ENCODE results near the gene CAPN5.

GRCh38 chr11:77082838-77083565 is 16.2 kb downstream of the CAPN5 start:
- no peak for TF ChIP-seq CTCF (conservative IDR thresholded peaks at IDR 0.05 in 1 of 2, IDR thresholded peaks at IDR 0.05 in 1 of 2; ENCODE audit: extremely low read depth in 1 of 2, insufficient read depth in 1 of 2, low read depth in 1 of 2, low read length in 2 of 2)
- no peak for TF ChIP-seq EZH2 (IDR thresholded peaks at IDR 0.05; ENCODE audit: borderline replicate concordance, low read length)

Data from mammary epithelial cell (primary cell).